Prostate gland (tissue), 2 donors: Measurements from ENCODE around the gene RNU1-1.
"Not testable (repeated sequence)": the region's sequence is repeated elsewhere in the genome, so short reads cannot be mapped to it uniquely, and the experiment has no call there.

ENCODE experiments used
- POLR2A ChIP-seq: fragments of 450-650 bp; IDR thresholded peaks from one replicate; pipeline ENCODE4 v1.6.1; 2016; ENCODE audit warnings: antibody characterized with exemption, mild to moderate bottlenecking
- POLR2AphosphoS5 ChIP-seq: sonication (generic); formaldehyde crosslinking; IDR thresholded peaks from one replicate; pipeline ENCODE4 v1.6.1; 2017; ENCODE audit warnings: antibody characterized with exemption
- TF ChIP-seq, protein P1 (sequence below), 4 experiments: fragments of 200-600 bp in 2 of 4; fragments of 450-650 bp in 2 of 4; sonication (generic) in 2 of 4; IDR thresholded peaks; 1 replicate in 3 of 4; 2 replicates in 1 of 4; pipeline ENCODE4 v1.5.1; 2016 to 2019; ENCODE audit warnings: antibody characterized with exemption in 4 of 4, mild to moderate bottlenecking in 2 of 4, moderate library complexity in 2 of 4

- TF ChIP-seq, protein P1, sequence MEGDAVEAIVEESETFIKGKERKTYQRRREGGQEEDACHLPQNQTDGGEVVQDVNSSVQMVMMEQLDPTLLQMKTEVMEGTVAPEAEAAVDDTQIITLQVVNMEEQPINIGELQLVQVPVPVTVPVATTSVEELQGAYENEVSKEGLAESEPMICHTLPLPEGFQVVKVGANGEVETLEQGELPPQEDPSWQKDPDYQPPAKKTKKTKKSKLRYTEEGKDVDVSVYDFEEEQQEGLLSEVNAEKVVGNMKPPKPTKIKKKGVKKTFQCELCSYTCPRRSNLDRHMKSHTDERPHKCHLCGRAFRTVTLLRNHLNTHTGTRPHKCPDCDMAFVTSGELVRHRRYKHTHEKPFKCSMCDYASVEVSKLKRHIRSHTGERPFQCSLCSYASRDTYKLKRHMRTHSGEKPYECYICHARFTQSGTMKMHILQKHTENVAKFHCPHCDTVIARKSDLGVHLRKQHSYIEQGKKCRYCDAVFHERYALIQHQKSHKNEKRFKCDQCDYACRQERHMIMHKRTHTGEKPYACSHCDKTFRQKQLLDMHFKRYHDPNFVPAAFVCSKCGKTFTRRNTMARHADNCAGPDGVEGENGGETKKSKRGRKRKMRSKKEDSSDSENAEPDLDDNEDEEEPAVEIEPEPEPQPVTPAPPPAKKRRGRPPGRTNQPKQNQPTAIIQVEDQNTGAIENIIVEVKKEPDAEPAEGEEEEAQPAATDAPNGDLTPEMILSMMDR (IDR thresholded peaks at IDR 0.05) = not testable (repeated sequence)
- TF ChIP-seq POLR2AphosphoS5, POLR2A: not testable (repeated sequence)
Observed at GRCh38 chr1:16500466-16500865, 13.6 kb downstream of the RNU1-1 start.
